GM21423 (cell line): ENCODE measurements around the gene KDM5A.
"Not testable (repeated sequence)": the region's sequence is repeated elsewhere in the genome, so short reads cannot be mapped to it uniquely, and the experiment has no call there.

Source experiments
- ATAC-seq: cut with Tn5 transposase; IDR thresholded peaks from one replicate; pipeline ENCODE4 v1.9.1; 2021; ENCODE audit warnings: mild to moderate bottlenecking, moderate library complexity; ENCODE audit not compliant: unreplicated experiment

KDM5A gene

DNA sequence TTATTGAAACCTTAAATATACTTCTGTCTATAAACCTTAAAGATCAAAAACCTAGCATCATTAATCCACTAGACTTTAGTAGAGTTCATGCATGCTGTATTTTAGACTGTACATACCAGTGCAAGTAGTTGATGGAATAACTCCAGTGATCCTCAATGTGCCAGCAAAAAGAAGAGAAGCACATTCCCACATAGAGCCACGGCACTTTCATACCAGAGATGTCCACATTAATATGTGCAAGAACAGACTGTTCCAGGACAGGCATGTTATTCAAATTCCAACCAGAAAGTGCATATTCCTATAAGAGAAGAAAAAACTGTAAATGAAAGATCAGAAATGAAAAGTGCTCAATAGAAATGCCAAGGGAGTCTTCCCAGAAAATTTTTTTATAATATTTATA, 55.0 kb downstream of the KDM5A start:
- no peak for ATAC-seq

DNA sequence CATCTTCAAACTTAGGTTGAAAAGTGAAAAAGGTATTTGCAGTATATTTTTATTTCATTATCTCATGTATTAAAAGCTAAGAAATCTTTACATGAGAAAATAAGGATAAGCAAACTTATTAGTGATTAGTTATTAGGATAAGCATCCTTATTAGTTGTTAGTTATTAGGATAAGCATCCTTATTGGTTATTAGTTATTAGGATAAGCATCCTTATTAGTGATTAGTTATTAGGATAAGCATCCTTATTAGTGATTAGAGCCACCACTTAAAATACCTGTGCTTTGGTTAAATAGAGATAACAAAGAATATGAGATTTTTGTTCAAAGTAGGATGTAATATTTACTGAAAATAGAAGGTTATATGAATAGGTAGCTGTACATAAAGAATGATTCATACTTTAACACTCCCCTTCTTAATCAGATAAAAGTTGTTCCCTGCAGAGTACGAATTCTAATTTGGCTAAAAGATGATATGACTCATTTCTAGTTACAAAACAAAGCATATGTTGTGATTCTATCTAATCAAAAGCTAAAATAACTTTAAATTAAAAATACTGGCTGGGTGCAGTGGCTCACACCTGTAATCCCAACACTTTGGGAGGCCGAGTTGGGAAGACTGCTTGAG, 56.4 kb downstream of the KDM5A start:
- ATAC-seq, result no peak

DNA sequence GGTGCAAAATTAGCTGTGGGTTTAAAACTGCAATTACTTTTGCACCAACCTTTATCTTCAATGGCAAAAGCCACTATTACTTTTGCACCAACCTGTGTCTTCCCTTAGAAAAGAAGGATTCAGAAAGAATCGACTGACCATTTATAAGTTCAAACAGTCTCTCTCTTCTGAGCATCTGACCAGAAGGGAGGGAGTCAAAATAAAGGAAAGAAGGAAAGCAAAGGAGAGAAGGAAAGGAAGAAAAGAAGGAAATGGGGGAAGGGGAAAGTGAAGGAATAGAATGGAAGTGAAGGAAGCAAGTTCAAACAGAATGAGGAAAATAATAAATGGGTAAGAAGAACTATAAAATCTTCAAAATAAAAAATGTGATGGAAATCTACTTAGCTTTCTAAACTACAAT, 57.8 kb downstream of the KDM5A start:
- ATAC-seq, result no peak

DNA sequence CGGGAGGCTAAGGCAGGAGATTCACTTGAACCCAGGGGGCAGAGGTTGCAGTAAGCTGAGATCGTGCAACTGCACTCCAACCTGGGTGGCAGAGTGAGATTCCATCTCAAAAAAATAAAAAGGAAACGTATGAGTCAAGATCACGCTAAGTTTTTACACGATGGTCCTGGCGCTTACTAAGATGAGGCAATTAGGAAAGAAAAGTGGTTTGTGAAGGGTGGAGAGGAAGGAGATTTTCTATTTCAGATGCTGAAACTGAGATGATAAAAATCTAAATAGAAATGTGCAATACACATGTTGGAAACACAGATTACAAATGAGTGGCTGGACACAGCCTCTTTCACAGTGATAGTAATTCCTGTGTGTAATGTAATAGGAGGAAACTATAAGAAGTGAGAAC, 63.2 kb downstream of the KDM5A start:
- ATAC-seq, result no peak

DNA sequence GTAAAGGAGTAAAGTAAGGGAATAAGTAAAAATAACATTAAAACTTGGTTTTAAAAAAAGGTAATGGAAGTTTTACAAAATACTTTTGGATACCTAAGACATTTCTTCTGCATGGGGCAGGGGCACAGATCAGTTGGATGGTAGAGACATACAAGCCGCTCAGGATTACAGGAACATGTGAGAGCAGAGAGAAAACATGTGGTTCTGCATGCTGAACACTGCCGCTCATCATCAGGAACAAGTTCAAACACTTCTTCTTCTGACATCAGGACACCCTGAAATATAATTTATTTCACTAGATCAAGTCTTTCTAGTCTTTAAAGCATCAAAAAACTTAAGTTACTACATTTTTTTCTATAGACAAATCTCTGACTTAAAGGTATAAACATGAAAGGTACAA, 65.6 kb downstream of the KDM5A start:
- no peak for ATAC-seq

DNA sequence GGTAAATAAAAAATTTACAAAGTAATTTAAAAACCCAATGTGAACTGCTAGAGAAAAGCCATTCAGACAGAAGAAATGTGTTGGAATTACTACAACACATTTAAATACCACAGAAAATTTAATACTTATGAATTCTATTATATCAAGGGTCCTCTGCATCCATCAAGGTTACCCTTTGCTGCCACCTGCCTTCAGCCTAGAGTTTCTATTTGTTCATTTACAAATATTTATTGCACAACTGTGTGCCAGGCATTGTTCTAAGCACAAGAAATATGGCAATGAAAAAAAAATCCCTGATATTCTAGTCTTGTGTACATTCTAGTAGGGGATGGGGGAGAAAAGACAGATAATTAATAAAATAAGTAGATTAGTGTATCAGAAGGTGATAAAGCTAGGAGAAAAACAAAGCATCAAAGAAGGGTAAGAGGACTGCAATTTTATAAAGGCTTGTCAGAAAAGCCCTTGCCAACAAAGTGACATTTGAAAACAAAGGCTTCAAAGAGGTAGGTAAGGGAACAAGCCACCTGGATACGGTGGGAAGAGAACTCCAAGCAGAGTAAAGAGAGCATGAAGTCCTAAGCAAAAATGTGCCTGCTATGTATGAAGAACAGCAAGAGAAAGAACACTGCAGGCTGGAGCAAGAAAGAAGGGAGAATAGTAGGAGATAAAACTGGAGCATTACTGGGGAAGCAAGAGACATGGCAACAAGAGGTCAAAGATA, 67.4 kb downstream of the KDM5A start:
- no peak for ATAC-seq

DNA sequence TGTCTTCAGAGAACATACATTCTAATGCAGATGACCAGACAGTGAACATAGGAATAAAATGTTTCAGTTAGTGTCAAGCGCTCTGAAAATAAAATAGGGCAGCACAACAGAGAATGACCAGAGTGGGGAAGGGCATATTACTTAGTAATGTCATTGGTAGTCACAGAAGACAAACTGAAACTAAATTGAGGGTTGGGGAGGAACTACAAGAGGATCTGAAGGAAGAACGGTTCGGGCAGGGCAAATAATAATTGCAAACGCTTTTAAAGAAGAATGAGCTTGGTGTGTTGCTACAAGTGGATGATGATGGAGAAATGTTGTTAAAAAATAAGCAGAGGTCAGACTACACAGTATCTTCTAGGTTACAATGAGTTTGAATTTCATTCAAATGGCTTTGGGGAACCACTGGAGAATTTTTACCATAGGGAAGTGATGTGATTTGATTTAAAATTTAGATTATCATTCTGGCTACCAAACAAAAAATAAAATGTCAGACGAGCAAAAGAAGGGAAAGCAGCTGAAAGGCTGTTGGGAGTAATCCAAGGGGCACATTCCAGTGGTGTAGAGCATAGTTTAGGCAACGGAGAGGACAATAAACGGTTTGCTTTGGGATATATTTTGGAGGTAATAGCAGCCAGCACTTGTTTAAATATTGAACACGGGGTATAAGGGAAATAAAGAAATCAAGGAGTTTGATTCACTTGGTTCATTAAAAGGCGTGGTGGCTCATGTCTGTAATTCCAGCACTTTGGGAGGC, 70.2 kb downstream of the KDM5A start:
- no peak for ATAC-seq

DNA sequence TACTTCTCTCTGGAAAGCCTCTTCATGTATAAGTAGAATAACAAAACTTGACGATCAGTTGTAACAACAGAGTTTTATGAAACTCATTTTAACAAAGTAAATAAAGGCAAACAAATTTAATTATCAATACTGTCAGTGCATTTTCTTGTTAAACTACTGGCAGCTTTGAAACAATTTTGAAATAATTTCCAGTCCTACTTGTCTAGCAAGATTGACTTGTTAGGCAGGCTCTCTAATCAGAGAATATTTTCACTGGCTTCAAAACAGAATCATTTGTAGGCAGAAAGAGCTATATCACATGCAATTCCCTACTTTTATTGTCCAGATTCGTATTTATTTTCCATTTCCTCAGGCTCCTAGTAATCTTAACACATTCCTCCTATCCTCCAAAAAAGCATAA, 80.6 kb downstream of the KDM5A start:
- ATAC-seq, result no peak

DNA sequence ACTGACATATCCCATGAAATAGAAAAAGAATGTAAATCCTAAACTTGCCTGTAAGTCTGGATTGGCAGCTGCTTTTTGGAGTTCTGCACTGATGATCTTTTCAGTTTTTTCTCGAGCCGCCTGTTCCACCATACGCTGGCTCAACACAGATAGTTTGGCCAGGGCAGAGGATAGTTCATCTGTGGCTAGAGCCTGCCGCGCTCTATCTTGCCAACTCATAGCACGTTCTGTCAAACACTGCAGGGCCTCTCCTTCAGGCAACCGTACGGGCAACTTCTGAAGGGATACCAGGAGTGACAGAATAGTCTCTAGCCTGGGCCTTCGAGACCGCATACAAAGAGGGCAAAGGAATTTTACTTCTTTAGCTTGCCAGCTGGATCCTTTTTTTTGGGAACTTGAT, 81.7 kb downstream of the KDM5A start:
- no peak for ATAC-seq

DNA sequence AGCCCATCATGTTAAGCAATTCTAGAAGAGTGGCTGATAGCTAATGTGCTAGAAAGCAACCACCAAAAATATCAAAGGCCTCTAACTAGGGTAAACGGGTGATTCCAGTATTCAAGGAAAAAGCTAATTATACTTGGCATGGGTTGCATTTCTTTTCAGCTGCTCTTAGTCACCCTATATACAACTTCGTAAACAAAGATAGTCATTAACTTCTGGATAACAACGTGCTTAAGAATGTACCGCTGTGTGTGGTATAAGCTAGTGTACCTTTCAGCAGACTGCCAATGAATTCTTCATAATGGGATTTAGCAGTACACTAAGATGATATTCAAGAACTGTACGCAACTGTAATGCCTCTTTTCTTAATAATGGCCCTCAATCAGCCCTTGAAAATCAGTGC, 84.3 kb downstream of the KDM5A start:
- ATAC-seq, result no peak

DNA sequence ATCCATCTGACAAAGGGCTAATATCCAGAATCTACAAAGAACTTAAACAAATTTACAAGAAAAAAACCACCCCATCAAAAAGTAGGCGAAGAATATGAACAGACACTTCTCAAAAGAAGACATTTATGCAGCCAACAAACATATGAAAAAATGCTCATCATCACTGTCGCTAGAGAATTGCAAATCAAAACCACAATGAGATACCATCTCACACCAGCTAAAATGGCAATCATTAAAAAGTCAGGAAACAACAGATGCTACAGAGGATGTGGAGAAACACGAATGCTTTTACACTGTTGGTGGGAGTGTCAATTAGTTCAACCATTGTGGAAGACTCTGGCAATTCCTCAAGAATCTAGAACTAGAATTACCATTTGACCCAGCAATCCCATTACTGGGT, 86.4 kb downstream of the KDM5A start:
- ATAC-seq, result not testable (repeated sequence)

DNA sequence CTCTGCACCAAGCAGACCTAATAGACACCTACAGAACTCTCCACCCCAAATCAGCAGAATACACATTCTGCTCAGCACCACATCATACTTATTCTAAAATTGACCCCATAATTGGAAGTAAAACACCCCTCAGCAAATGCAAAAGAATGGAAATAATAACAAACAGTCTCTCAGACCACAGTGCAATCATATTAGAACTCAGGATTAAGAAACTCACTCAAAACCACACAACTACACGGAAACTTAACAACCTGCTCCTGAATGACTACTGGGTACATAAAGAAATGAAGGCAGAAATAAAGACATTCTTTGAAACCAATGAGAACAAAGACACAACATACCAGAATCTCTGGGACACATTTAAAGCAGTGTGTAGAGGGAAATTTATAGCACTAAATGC, 89.0 kb downstream of the KDM5A start:
- not testable (repeated sequence) for ATAC-seq

DNA sequence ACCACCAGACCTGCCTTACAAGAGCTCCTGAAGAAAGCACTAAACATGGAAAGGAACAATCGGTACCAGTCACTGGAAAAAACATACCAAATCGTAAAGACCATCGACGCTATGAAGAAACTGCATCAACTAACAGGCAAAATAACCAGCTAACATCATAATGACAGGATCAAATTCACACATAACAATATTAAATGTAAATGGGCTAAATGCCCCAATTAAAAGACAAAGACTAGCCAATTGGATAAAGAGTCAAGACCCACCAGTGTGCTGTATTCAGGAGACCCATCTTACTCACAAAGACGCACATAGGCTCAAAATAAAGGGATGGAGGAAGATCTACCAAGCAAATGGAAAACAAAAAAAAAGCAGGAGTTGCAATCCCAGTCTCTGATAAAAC, 89.6 kb downstream of the KDM5A start:
- ATAC-seq, result not testable (repeated sequence)

DNA sequence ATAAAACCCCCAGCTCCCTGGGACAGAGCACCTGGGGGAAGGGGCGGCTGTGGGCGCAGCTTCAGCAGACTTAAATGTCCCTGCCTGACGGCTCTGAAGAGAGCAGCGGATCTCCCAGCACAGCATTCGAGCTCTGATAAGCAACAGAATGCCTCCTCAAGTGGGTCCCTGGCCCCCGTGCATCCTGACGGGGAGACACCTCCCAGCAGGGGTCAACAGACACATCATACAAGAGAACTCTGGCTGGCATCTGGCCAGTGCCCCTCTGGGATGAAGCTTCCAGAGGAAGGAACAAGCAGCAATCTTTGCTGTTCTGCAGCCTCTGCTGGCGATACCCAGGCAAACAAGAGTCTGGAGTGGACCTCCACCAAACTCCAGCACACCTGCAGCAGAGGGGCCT, 91.1 kb downstream of the KDM5A start:
- ATAC-seq, result not testable (repeated sequence)

DNA sequence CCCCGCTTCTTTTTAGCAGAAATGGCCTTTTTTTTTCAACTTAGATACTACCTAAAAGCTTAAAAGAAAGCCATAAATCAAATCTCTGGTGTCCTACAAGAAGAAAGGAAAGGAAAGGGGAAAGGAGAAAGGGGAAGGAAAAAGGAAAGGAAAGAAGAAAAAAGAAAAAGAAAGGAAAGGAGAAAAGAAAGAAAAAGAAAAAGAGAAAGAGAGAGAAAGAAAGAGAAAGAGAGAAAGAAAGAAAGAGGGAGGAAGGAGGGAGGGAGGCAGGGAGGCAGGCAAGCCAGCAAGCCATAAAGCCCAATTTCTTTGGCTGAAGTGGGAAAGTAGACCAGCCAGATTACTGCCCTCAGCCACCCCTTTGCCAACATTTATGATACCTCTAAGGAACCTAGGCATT, 94.0 kb downstream of the KDM5A start:
- no peak for ATAC-seq

DNA sequence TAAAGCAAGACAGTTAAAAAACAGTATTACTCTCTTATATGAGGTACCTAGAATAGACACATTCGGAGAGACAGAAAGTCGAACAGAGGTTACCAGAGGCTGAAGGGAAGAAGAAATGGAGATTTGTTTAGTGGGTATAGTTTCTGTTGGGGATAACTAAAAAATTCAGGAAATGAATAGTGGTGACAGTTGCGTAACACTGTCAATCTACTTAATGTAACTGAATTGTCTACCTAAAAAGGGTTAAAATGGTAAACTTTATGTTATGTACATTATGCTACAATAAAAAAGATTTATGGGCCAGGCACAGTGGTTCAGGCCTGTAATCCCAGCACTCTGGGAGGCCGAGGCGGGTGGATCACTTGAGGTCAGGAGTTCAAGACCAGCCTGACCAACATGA, 95.9 kb downstream of the KDM5A start:
- no peak for ATAC-seq

DNA sequence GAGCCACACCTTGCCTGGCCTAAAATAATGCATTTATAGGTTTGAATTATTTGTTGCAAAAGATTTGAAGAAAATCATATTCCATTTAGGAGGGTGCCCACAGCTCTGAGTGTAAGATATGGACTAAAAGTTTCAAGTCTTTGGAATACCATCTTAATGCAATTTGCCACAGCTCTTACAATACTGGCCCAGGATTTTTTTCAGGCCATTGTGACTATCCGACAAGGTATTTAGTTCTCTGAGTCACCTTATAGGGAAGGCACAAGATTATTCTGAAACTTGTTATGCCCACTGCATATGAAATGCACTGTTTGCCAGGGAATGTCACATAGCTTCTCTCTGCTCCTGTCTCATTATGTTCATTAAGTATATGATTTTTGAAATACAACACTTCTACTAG, 96.9 kb downstream of the KDM5A start:
- ATAC-seq, result no peak

DNA sequence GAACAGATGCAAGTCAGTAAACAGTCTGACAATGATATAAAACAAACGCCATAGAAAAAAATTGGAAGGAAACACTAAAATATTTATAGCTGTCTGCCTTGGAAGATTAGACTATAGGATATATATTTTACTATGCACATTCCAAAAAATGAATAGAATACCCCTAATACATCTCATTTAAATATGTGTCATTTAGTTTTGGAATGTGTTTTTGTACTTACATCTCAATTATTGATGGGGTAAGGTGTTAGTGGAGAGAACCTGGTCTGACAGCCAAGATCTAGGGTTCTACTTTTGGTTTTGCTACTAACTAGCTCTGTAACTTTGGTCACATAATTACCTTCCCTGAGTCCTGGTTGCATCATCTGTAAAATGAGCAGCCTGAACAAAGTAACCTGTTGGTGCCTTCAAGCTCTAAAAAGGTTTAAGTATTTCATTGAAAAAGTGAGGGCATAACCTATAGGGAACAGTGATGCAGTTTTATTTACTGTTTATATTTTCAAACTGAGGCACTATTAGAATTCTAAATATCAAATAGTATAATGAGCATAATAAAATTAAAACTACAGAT, 97.9 kb downstream of the KDM5A start:
- ATAC-seq, result no peak

DNA sequence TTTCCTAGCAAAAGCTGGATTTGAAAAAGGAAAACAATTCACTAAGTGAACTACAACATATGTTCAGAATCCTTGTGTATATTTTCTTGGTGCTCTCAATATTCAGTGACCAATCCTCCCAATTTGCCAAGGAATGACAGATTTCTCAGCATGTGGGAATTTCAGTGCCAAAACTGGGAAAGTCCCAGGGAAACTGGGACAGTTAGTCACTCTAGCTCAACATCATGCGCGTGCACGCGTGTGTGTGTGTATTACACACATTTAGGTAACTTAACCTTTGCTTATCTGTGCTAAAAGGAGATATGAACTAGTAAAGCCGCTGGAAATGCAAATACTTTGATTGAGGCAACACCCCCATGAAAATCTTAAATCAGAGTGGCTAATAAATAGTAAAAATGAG, 100.4 kb downstream of the KDM5A start:
- no peak for ATAC-seq

DNA sequence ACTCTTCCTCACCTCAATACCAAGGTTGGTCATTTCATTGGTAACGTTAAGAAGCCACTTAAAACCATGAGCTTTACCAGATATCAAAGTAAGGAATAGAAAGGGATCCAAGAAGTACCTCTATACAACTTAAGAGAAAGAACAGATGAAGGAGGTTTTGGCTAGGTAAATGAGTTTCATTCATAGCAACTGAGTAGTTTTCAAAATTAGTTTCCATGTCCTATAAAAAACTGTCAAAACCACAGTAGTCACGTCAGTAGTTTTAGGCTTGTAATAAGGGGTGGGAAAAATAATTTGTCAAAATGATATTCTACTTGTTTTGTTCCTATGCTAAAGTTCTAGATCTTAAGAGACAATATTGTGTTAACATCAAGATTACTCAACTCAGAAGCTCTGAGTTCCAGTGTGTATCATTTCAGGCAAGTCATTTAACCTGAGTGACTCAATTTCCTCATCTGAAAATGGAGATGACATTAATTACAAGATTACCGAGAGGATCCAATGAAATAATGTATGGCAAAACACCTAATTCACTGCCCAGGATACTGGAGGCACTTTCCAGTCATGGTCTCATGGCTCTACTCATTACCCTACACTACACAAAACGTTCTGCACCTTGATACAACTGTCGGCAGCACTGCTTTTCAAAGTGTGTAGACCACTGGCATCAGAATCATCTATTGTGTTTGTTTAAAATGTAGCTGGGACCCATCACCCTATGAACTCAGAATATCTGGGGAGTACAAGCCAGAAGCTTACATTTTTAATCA, 102.4 kb downstream of the KDM5A start:
- ATAC-seq, result no peak

DNA sequence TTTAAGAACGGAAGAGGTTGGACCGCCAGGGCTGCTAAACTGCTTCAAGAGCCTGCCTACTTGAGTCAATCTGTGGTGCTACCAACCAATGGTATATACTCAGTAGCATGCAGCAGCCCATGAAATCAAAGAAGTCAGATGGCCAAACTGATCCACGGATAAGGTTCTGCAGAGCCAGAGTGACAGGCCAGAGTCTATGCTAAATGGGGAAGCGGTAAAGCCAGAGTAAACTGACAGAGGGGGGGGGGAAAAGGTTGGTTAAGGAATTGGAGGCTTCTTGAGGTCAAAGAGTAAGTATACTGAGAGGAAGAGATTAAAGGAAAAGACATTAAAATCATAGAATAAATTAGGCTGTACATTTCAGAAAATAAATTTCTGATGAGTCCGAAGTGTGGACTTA, 111.1 kb downstream of the KDM5A start:
- ATAC-seq, result no peak
